ENCODE results near the gene ZDHHC1.

ZDHHC1 gene

DNA sequence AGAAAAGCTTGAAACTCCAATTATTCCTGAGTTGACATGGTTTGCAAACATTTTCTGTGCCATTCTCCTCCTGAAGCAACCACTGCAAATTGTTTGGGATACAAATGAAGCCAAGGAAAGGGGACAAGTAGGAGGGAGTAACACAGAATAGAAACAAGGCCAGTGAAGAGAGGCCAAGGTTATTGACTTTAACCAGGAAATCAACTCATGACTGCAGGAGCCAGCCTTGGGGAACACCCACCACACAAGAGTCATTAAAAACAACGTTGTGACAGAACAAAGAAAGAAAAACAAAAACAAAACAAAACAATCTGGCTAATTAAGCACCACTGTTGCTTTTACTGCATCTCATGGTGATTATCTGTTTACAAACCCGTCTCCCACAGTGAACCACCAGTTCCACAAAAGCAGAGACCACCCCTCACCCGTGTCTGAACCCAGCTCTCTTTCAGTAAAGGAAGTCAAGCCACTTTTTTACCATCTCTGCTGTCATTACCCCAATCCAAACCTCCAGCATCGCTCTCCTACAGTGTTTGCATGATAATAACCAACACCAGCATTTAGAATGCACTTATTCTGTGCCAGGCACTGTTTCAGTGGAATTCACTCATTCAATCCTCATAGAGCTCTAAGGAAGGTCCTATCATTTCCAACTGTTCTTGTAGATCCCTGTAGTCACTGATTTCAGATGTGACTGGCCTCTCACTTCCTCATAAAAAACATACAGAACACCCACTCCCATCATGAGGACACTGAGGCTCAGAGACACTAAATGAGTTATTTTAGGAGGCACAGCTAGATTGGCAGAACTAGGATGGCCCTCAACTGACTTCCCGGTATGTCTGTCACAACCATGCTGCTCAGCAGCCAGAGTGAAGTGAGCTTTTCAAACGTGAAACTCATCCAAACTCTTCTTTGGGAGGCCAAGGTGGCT, 2.0 kb downstream of the ZDHHC1 start:
- no peak overlapping the region for H3K4me2 ChIP-seq (ENCODE audit: low read depth, low read length, poor library complexity, severe bottlenecking)
- H3K4me3 ChIP-seq (ENCODE audit: low read length, poor library complexity, severe bottlenecking), result no peak overlapping the region
- H3K9ac ChIP-seq (ENCODE audit: low read depth, low read length, poor library complexity, severe bottlenecking), result no peak overlapping the region
- no peaks in the 10 kb centered on the region for H3K27me3 ChIP-seq (ENCODE audit: insufficient read depth, low read length, poor library complexity, severe bottlenecking)
- H3F3A ChIP-seq (ENCODE audit: low read depth), result no peaks in the 10 kb centered on the region
- H3K9me2 ChIP-seq (replicated peaks; ENCODE audit: low read depth, low read length), result no peaks in the 10 kb centered on the region
- H2AFZ ChIP-seq (ENCODE audit: low read length), result peak overlapping the region; percentile 61
- no peaks in the 10 kb centered on the region for H3K9me3 ChIP-seq (ENCODE audit: insufficient read depth, low read depth, low read length)
- H4K20me1 ChIP-seq (ENCODE audit: insufficient read depth, low read length, poor library complexity, severe bottlenecking), result no peaks in the 10 kb centered on the region
- no peaks in the 10 kb centered on the region for H3K4me1 ChIP-seq (ENCODE audit: insufficient read depth, low read length, poor library complexity, severe bottlenecking)
- H3K36me3 ChIP-seq (ENCODE audit: insufficient read depth, low read length), result no peaks in the 10 kb centered on the region
- no peaks in the 10 kb centered on the region for H3K79me2 ChIP-seq (ENCODE audit: insufficient read depth, low read length)
- TF ChIP-seq EZH2phosphoT487 (IDR thresholded peaks at IDR 0.05; ENCODE audit: borderline replicate concordance), result no peak
- TF ChIP-seq, protein P1, sequence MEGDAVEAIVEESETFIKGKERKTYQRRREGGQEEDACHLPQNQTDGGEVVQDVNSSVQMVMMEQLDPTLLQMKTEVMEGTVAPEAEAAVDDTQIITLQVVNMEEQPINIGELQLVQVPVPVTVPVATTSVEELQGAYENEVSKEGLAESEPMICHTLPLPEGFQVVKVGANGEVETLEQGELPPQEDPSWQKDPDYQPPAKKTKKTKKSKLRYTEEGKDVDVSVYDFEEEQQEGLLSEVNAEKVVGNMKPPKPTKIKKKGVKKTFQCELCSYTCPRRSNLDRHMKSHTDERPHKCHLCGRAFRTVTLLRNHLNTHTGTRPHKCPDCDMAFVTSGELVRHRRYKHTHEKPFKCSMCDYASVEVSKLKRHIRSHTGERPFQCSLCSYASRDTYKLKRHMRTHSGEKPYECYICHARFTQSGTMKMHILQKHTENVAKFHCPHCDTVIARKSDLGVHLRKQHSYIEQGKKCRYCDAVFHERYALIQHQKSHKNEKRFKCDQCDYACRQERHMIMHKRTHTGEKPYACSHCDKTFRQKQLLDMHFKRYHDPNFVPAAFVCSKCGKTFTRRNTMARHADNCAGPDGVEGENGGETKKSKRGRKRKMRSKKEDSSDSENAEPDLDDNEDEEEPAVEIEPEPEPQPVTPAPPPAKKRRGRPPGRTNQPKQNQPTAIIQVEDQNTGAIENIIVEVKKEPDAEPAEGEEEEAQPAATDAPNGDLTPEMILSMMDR (conservative IDR thresholded peaks at IDR 0.05; ENCODE audit: low read length), result no peak

DNA sequence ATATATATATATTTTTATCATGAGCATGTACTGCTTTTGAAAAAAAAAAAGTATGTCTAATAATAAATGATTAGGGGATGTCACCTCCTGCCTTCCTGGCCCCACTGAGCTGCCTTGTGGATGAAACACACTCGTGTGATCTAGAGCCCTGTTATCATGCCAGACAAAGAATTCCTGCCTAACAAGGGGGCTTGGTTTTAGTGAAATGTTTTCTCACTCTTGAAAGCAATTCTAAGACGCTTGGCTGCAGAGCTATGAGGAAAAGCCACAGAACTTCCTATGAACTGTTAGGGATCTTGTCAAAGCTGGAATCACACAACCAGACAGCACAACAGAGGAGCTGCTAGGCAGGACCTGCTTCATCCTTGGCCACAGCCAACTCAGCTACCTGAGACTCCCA, 4.0 kb downstream of the ZDHHC1 start:
- no peaks in the 10 kb centered on the region for H4K20me1 ChIP-seq (ENCODE audit: insufficient read depth, low read length, poor library complexity, severe bottlenecking)
- no peaks in the 10 kb centered on the region for H3K79me2 ChIP-seq (ENCODE audit: insufficient read depth, low read length)

DNA sequence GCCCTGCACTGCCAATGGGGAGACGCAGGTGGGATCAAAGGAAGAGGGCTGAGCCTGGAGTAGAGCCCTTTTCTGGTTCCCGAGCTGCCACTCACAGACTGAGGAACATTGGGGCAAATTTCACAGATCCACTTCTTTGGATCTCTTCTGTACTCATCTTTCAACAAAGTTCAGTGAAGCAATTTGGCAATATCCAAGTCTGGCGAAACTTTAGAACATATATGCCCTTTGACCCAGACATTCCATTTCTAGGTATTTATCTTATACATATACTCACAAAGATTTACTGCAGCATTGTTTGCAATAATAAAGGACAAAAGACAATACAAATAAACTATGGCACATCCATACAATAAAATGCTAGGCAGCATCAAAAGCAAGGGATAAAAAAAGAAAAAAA, 4.9 kb downstream of the ZDHHC1 start:
- Histone ChIP-seq H3K79me2 (ENCODE audit: insufficient read depth, low read length) (no peaks in the 10 kb centered on the region), H3K9me3 (ENCODE audit: insufficient read depth, low read depth, low read length) (no peaks in the 10 kb centered on the region), H3K36me3 (ENCODE audit: insufficient read depth, low read length) (no peaks in the 10 kb centered on the region), H3K4me2 (ENCODE audit: low read depth, low read length, poor library complexity, severe bottlenecking) (no peak overlapping the region), H2AFZ (ENCODE audit: low read length) (no peak overlapping the region), H3K9ac (ENCODE audit: low read depth, low read length, poor library complexity, severe bottlenecking) (no peak overlapping the region), H3K4me1 (ENCODE audit: insufficient read depth, low read length, poor library complexity, severe bottlenecking) (no peaks in the 10 kb centered on the region), H3K27me3 (ENCODE audit: insufficient read depth, low read length, poor library complexity, severe bottlenecking) (no peaks in the 10 kb centered on the region), H3K9me2 (replicated peaks; ENCODE audit: low read depth, low read length) (no peaks in the 10 kb centered on the region), H3F3A (ENCODE audit: low read depth) (no peaks in the 10 kb centered on the region), H3K4me3 (ENCODE audit: low read length, poor library complexity, severe bottlenecking) (no peak overlapping the region), H4K20me1 (ENCODE audit: insufficient read depth, low read length, poor library complexity, severe bottlenecking) (no peaks in the 10 kb centered on the region)
- TF ChIP-seq, protein P1 (conservative IDR thresholded peaks at IDR 0.05; ENCODE audit: low read length), result no peak
- TF ChIP-seq EZH2phosphoT487 (IDR thresholded peaks at IDR 0.05; ENCODE audit: borderline replicate concordance), result no peak

More for the DNA sequence above, 4.0 kb downstream of the ZDHHC1 start:
- no peaks in the 10 kb centered on the region for H3K27me3 ChIP-seq (ENCODE audit: insufficient read depth, low read length, poor library complexity, severe bottlenecking)
- H3K4me3 ChIP-seq (ENCODE audit: low read length, poor library complexity, severe bottlenecking), result no peak overlapping the region
- H3K9ac ChIP-seq (ENCODE audit: low read depth, low read length, poor library complexity, severe bottlenecking), result no peak overlapping the region
- no peaks in the 10 kb centered on the region for H3F3A ChIP-seq (ENCODE audit: low read depth)
- no peaks in the 10 kb centered on the region for H3K36me3 ChIP-seq (ENCODE audit: insufficient read depth, low read length)
- no peak overlapping the region for H3K4me2 ChIP-seq (ENCODE audit: low read depth, low read length, poor library complexity, severe bottlenecking)
- TF ChIP-seq EZH2phosphoT487 (IDR thresholded peaks at IDR 0.05; ENCODE audit: borderline replicate concordance), result no peak
- TF ChIP-seq, protein P1 (conservative IDR thresholded peaks at IDR 0.05; ENCODE audit: low read length), result no peak
- no peaks in the 10 kb centered on the region for H3K9me2 ChIP-seq (replicated peaks; ENCODE audit: low read depth, low read length)
- no peaks in the 10 kb centered on the region for H3K9me3 ChIP-seq (ENCODE audit: insufficient read depth, low read depth, low read length)
- no peaks in the 10 kb centered on the region for H3K4me1 ChIP-seq (ENCODE audit: insufficient read depth, low read length, poor library complexity, severe bottlenecking)
- no peak overlapping the region for H2AFZ ChIP-seq (ENCODE audit: low read length)

Data from Loucy (cell line).